Omental fat pad (tissue), 4 donors: ENCODE data around the gene ANKDD1B. TPM values are rescaled to one million over a fixed set of nuclear protein-coding genes. Genes with fewer than 3 reads are reported as not detected.
"Not testable (repeated sequence)": the region's sequence is repeated elsewhere in the genome, so short reads cannot be mapped to it uniquely, and the experiment has no call there.

ENCODE experiments used
- ATAC-seq: fragments of 150-250 bp; one replicate; pipeline ENCODE4 v1.9.1; 2016; ENCODE audit warnings: mild to moderate bottlenecking, moderate library complexity; ENCODE audit not compliant: low FRiP score
- DNase-seq: peaks from one replicate; pipeline ENCODE4 v3.0.0-alpha.2; 2019; ENCODE audit warnings: low spot score
- CTCF ChIP-seq, 3 donors: fragments of 450-650 bp; IDR thresholded peaks; one replicate each; pipeline ENCODE4 v1.5.1; 2016 to 2017; ENCODE audit warnings: antibody characterized with exemption in 3 of 3, mild to moderate bottlenecking in 3 of 3, moderate library complexity in 2 of 3
- total RNA-seq, 4 donors: library from RNA; depleted of rRNA; stranded (reverse); fragments of >200 nt; gene quantifications; one replicate each; pipeline ENCODE4 v1.1.0, GENCODE V29; 2016

The ANKDD1B gene
- total RNA-seq, 4 donors from 2014 or later: 0.32 to 1.5 (median 0.60) TPM; not detected in 1

DNA sequence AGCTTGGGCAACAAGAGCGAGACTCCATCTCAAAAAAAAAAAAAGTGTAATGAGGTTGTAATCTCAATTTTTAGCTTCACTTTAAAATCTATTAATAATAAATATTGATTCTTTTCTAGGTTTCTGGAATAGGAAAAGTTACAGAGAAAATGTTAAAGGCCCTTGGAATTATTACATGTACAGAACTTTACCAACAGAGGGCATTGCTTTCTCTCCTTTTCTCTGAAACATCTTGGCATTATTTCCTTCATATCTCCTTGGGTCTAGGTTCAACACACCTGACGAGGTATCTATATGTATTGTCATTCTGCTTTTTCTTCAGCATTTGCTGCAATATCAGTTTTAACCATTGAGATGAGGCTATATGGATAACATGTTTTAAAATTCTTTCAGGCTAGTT is 26.6 kb upstream of the ANKDD1B start:
- TF ChIP-seq CTCF (IDR thresholded peaks at IDR 0.05): no peak
- no peak for ATAC-seq

GRCh38 chr5:75588666-75589065 is 22.6 kb upstream of the ANKDD1B start:
- ATAC-seq: no peak
- no peak for DNase-seq
- TF ChIP-seq CTCF (IDR thresholded peaks at IDR 0.05): no peak

More for the DNA sequence above, 26.6 kb upstream of the ANKDD1B start:
- DNase-seq: no peak

GRCh38 chr5:75600535-75600934 is 10.7 kb upstream of the ANKDD1B start:
- no peak for TF ChIP-seq CTCF (IDR thresholded peaks at IDR 0.05)
- ATAC-seq (no peak), DNase-seq (no peak)

DNA sequence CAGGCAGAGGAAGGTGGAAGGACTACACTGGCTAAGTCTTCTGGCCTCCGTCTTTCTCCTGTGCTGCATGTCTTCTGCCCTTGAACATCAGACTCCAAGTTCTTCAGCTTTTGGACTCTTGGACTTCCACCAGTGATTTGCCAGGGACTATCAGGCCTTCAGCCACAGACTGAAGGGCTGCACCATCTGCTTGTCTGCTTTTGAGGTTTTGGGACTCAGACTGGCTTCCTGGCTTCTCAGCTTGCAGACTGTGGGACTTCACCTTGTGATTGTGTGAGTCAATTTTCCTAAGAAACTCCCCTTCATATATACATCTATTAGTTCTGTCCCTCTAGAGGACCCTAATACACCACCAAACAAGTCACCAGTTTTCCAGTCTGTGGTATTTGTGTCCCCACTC is 9.7 kb upstream of the ANKDD1B start:
- TF ChIP-seq CTCF (IDR thresholded peaks at IDR 0.05): no peak
- ATAC-seq: no peak
- no peak for DNase-seq

GRCh38 chr5:75601996-75602395 is 9.3 kb upstream of the ANKDD1B start:
- ATAC-seq (no peak), DNase-seq (no peak)
- TF ChIP-seq CTCF (IDR thresholded peaks at IDR 0.05): no peak

GRCh38 chr5:75603371-75603770 is 7.9 kb upstream of the ANKDD1B start:
- ATAC-seq (peak; percentile 48), DNase-seq (no peak)
- TF ChIP-seq CTCF (IDR thresholded peaks at IDR 0.05): no peak

DNA sequence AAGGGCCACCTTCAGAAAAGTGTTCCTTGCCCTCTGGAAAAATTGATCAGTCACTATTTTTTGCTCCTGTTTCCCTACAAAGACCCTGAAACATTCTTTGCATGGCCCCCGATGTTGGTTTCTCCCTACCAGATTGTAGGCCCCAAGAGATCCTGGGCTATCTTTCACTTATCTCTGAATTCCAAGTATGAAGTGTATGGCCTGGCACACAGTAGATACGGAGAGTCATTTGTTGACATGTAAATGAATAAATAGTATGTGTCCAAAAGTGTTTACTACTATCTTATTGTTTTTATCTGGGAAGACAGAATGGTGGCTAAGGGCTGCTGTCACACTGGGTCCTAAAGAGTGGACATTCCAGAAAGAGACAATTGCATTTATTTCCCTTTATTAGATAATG is 7.4 kb upstream of the ANKDD1B start:
- ATAC-seq: no peak
- TF ChIP-seq CTCF (IDR thresholded peaks at IDR 0.05): no peak
- no peak for DNase-seq

DNA sequence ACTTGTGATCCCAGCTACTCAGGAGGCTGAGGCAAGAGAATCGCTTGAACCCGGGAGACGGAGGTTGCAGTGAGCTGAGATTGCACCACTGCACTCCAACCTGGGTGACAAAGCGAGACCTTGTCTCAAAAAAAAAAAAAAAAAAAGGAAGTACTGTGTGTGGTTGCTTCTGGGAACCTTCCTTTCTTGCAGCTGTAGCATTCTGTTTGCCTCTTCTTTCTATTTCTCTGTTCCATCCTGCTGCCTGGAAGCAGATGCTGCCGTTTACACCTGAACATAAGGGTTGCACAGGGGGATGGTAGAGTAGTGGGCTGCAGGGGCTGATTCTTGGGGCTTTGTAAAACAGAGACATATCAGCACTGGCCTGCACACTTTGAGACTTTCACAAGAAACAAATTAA is 3.9 kb upstream of the ANKDD1B start:
- not testable (repeated sequence) for ATAC-seq, DNase-seq
